CD4-positive, alpha-beta memory T cell (primary cell): ENCODE data around the gene KLK2. TPM values are rescaled to one million over a fixed set of nuclear protein-coding genes. Genes with fewer than 3 reads are reported as not detected.

Experiments used
- CTCF ChIA-PET: fragments of 350-600 bp; sonication (Branson Sonifier 250); formaldehyde crosslinking; loops from one replicate; lab custom pipeline; 2021; ENCODE audit warnings: inconsistent platforms; ENCODE audit not compliant: partially characterized antibody; lab: Charles Lee
- POLR2A ChIA-PET: fragments of 350-600 bp; sonication (Branson Sonifier 250); formaldehyde crosslinking; loops from one replicate; lab custom pipeline; 2021; ENCODE audit not compliant: partially characterized antibody; lab: Charles Lee
- DNase-seq, 5 donors: peaks; one replicate each; pipeline versions ENCODE4 v3.0.0 to v3.0.0-alpha.2; 2020 to 2022; ENCODE audit warnings: mixed read lengths in 1 of 5
- H3K27ac ChIP-seq: one replicate; pipeline ENCODE4 v1.7.0; 2013; ENCODE audit warnings: low read depth, low read length
- H3K27me3 ChIP-seq: 2 replicates; pipeline ENCODE4 v1.7.0; 2013; ENCODE audit warnings: mild to moderate bottlenecking, low read length, moderate library complexity; ENCODE audit not compliant: insufficient read depth
- H3K36me3 ChIP-seq: 2 replicates; pipeline ENCODE4 v1.7.0; 2013; ENCODE audit warnings: mild to moderate bottlenecking, low read length, moderate library complexity; ENCODE audit not compliant: insufficient read depth
- H3K4me1 ChIP-seq: 2 replicates; pipeline ENCODE4 v1.7.0; 2013; ENCODE audit warnings: mild to moderate bottlenecking, low read length, moderate library complexity; ENCODE audit not compliant: insufficient read depth
- H3K4me3 ChIP-seq, 2 donors: one replicate each; pipeline ENCODE4 v1.7.0; 2013; ENCODE audit warnings: low read length in 2 of 2, mild to moderate bottlenecking in 1 of 2
- H3K9me3 ChIP-seq, 2 donors: one replicate each; pipeline ENCODE4 v1.7.0; 2013; ENCODE audit warnings: low read length in 2 of 2, control low read depth in 1 of 2; ENCODE audit not compliant: control insufficient read depth in 1 of 2
- H3K27ac Mint-ChIP-seq, 7 donors: one replicate each; pipeline ENCODE4 v1.8.0; 2020 to 2021; ENCODE audit warnings: mixed read lengths in 7 of 7, mild to moderate bottlenecking in 6 of 7, inconsistent platforms in 3 of 7, moderate library complexity in 3 of 7
- H3K27me3 Mint-ChIP-seq, 2 donors: one replicate each; pipeline ENCODE4 v1.8.0; 2020 to 2021; ENCODE audit warnings: mixed read lengths in 2 of 2
- H3K36me3 Mint-ChIP-seq, 2 donors: one replicate each; pipeline ENCODE4 v1.8.0; 2020 to 2021; ENCODE audit warnings: mixed read lengths in 2 of 2, inconsistent platforms in 1 of 2, mild to moderate bottlenecking in 1 of 2
- H3K4me1 Mint-ChIP-seq, 4 donors: one replicate each; pipeline ENCODE4 v1.8.0; 2020 to 2021; ENCODE audit warnings: mixed read lengths in 4 of 4, mild to moderate bottlenecking in 1 of 4
- H3K4me3 Mint-ChIP-seq, 8 donors: one replicate each; pipeline ENCODE4 v1.8.0; 2020 to 2021; ENCODE audit warnings: mixed read lengths in 8 of 8, mild to moderate bottlenecking in 7 of 8, moderate library complexity in 6 of 8, inconsistent platforms in 3 of 8
- H3K9me3 Mint-ChIP-seq, 8 donors: one replicate each; pipeline ENCODE4 v1.8.0; 2020 to 2021; ENCODE audit warnings: mixed read lengths in 8 of 8, mild to moderate bottlenecking in 5 of 8, inconsistent platforms in 3 of 8, moderate library complexity in 1 of 8
- intact Hi-C: fragments of 100-400 bp; cut with micrococcal nuclease; formaldehyde crosslinking; loops from one replicate; pipeline ENCODE4 v1.15.1; 2023
- polyA plus RNA-seq, 2 donors: library from polyadenylated mRNA; unstranded; fragments of 300-500 nt; fragmentation: Illumina TruSeq; gene quantifications; one replicate each; pipeline ENCODE4 v1.2.3, GENCODE V29; 2021
- total RNA-seq, 2 experiments: library from RNA; stranded (reverse); gene quantifications; one replicate each; pipeline ENCODE4 v1.2.3, GENCODE V29; 2021

Gene KLK2
- total and polyA plus RNA-seq, 4 experiments from 2014 or later = not detected

DNA sequence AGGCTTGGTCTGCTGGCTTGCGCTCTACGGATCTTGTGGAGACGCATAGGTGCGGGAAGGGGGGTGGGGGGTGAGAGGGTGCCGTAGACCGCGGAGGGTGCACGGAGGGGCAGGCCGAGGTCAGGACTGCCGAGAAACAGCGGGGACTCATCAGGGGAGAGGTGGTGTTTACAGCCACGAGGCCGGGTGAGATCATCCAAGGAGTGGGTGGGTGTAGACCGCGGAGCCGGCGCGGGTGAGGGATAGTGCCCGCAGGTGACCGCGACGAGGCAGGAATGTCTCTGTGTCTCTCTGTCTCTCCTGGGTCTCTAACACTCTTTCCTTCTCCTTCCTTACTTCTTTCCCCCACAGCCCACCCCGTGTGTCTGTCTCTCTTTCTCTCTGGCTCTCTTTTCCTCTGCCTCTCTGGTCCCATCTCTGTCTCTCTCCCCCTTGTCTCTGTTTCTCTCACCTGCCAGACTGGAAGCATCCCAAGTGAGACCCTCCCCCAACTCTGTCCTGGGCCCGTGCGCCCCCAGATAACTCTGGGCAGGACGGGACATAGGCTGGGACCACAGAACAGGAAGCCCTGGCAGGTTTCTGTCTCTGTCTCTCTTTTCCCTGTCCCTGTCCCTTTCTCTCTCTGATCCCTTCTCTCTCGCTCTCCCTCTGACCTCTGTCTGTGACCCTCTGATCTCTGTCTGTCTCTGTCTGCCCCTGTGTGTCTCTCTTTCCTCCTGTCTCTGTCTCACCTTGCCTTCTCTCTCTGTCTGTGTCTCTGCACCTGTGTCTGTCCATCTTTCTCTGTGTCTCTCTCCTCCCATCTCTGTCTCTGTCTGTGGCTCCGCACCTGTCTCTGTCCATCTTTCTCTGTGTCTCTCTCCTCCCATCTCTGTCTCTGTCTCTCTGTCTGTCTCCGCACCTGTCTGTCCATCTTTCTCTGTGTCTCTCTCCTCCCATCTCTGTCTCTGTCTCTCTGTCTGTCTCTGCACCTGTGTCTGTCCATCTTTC, 39.8 kb downstream of the KLK2 start:
- DNase-seq = no peak
- no peak overlapping the region for H3K4me3 Mint-ChIP-seq
- Histone ChIP-seq H3K4me1 (peaks cover 6% of the 10 kb centered on the region), H3K27me3 (peaks cover 9% of the 10 kb centered on the region), H3K27ac (no peak overlapping the region), H3K4me3 (no peak overlapping the region), H3K36me3 (no peaks in the 10 kb centered on the region), H3K9me3 (no peaks in the 10 kb centered on the region)
- intact Hi-C loops = no loop called here
- H3K27me3 Mint-ChIP-seq = peaks cover 43 to 45% of the 10 kb centered on the region in 2 donors
- no peaks in the 10 kb centered on the region for H3K36me3 Mint-ChIP-seq
- ChIA-PET CTCF (interaction anchor here (0.9 kb wide), 1 partner anchor 9 kb away, joined by 3 read pairs; no protein-coding TSS in a partner anchor), POLR2A (no interaction called here)
- H3K9me3 Mint-ChIP-seq = no peaks in the 10 kb centered on the region
- H3K27ac Mint-ChIP-seq = no peak overlapping the region
- H3K4me1 Mint-ChIP-seq = peaks cover 0 to 12% (median 3%) of the 10 kb centered on the region in 4 donors

DNA sequence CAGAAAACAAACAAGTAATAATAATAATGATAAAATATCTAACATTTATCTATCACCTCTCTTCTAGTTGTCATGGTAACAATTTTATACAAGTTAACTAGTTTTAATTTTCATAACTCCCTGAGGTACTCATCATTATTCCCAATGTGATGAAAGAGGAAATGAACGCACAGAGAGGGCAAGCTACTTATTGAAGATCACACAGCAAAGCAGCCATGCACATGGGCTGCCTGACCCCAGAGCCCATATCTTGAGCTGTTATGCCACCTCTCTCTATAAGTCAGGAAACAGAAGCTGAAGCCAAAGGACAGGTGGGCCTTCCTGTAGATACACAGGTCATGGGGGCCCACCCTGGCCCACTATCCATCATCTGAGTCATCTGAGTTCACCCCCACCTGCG, 42.8 kb downstream of the KLK2 start:
- Mint-ChIP-seq H3K27me3 (peaks cover 28 to 36% of the 10 kb centered on the region in 2 donors), H3K4me3 (no peak overlapping the region), H3K9me3 (peaks cover 0 to 2% (median 0%) of the 10 kb centered on the region in 8 donors), H3K36me3 (no peaks in the 10 kb centered on the region), H3K4me1 (peaks cover 0 to 1% (median 0%) of the 10 kb centered on the region in 4 donors), H3K27ac (peak overlapping the region in 1 of 7 donors; percentile 41)
- no peak overlapping the region for H3K4me3 ChIP-seq
- no peak for DNase-seq
- no peaks in the 10 kb centered on the region for H3K4me1 ChIP-seq
- no peaks in the 10 kb centered on the region for H3K9me3 ChIP-seq
- no peaks in the 10 kb centered on the region for H3K36me3 ChIP-seq
- H3K27me3 ChIP-seq = no peaks in the 10 kb centered on the region
- no peak overlapping the region for H3K27ac ChIP-seq
- CTCF ChIA-PET = no interaction called here
- intact Hi-C loops = no loop called here
- POLR2A ChIA-PET = no interaction called here

DNA sequence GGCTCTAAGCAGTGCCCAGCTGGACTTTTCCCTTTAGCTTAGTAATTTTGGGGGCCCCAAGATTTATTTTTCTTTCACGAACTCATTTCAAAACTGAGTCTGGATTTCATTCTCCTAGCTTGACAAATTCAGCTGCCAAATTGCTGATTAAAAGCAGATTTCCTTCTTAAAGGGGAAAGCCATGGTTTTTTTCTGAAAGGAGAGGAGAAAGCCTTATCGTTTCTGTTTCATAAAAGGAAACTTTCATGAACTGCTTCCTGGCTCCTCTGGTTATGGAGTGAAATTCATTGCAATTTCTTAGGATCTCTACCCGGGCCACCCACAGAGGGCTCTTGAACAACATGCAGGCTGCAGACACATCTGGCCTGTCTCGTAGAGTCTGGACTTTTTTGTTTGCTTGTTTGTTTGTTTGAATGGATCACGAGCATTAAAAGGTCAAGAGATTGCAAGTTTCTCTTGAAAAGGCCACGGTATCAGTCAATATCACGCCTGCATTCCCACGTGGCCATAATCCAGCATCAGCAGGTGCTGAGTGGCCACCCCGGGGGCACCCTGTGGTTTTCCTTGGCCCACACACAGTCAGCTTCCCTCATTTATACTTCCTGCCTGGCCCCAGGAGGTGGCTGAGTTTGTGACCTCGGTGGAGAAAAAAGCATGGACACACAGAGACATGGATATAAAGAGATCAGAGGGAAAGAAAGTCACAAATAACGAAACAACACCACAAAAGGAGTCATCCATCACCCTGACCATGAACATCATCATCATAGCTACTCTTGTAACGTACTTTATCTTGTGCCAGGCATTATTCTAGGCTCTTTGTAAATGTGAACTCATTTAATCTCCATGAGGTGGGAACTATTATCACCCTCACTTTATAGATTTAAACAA, 48.4 kb downstream of the KLK2 start:
- H3K9me3 ChIP-seq = no peaks in the 10 kb centered on the region
- Mint-ChIP-seq H3K4me1 (peaks cover 4 to 10% (median 7%) of the 10 kb centered on the region in 4 donors), H3K27ac (peak overlapping the region in 2 of 7 donors; percentile 23 to 55), H3K4me3 (no peak overlapping the region), H3K27me3 (peaks cover 34 to 40% of the 10 kb centered on the region in 2 donors), H3K36me3 (no peaks in the 10 kb centered on the region), H3K9me3 (peaks cover 0 to 2% (median 0%) of the 10 kb centered on the region in 8 donors)
- no peak overlapping the region for H3K27ac ChIP-seq
- H3K27me3 ChIP-seq = no peaks in the 10 kb centered on the region
- H3K4me1 ChIP-seq = peaks cover 5% of the 10 kb centered on the region
- ChIA-PET CTCF (interaction anchor here (0.6 to 4.9 kb wide), 11 partner anchors 9 to 564 kb away, joined by 3 to 23 read pairs (median 5); no protein-coding TSS in a partner anchor), POLR2A (interaction anchor here (0.8 kb wide), 1 partner anchor 565 kb away, joined by 3 read pairs; no protein-coding TSS in a partner anchor)
- DNase-seq = no peak
- intact Hi-C loops = loop anchor here (1.0 to 10.0 kb wide), 3 partner anchors 173 to 384 kb away; no protein-coding TSS in a partner anchor
- no peak overlapping the region for H3K4me3 ChIP-seq
- no peaks in the 10 kb centered on the region for H3K36me3 ChIP-seq

DNA sequence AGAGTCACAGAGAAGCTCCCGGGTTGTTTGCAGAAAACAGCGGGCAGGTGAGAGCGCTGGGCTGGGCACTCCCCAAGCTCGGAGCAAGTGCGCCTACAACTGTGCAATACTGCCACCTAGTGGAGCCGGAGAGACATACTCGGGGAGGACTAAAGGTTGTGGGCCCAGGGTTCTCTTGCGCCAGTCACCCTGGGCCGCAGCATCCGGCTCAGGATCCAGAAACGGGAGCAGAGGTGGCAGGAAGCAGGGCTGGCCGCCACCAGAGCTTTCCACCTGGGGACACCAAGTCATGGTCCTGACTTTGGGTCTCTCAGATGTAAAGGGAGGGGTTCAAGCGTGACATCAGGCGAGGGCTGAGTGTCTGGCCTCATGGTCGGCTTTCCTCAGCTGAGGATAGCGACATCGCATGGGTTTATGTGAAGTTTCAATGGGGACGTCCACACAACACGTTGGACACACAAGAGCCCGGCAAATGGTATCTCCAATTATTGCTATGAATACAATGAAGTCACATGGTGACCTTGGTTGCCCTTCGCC, 49.1 kb downstream of the KLK2 start:
- intact Hi-C loops = loop anchor here (1.0 to 10.0 kb wide), 3 partner anchors 172 to 385 kb away; no protein-coding TSS in a partner anchor
- H3K4me3 ChIP-seq = no peak overlapping the region
- peaks cover 35 to 38% of the 10 kb centered on the region in 2 donors for H3K27me3 Mint-ChIP-seq
- no peaks in the 10 kb centered on the region for H3K36me3 ChIP-seq
- peaks cover 0 to 2% (median 0%) of the 10 kb centered on the region in 8 donors for H3K9me3 Mint-ChIP-seq
- no peak overlapping the region for H3K4me3 Mint-ChIP-seq
- H3K27ac Mint-ChIP-seq = peak overlapping the region in 1 of 7 donors; percentile 55
- H3K27me3 ChIP-seq = no peaks in the 10 kb centered on the region
- peak; percentile 64 to 71 (median 68) for DNase-seq
- ChIA-PET POLR2A (interaction anchor here (0.8 kb wide), 1 partner anchor 565 kb away, joined by 3 read pairs; no protein-coding TSS in a partner anchor), CTCF (interaction anchor here (0.6 to 4.9 kb wide), 11 partner anchors 9 to 565 kb away, joined by 3 to 23 read pairs (median 5); no protein-coding TSS in a partner anchor)
- H3K36me3 Mint-ChIP-seq = no peaks in the 10 kb centered on the region
- peaks cover 5% of the 10 kb centered on the region for H3K4me1 ChIP-seq
- no peak overlapping the region for H3K27ac ChIP-seq
- no peaks in the 10 kb centered on the region for H3K9me3 ChIP-seq
- peaks cover 4 to 10% (median 7%) of the 10 kb centered on the region in 4 donors for H3K4me1 Mint-ChIP-seq

DNA sequence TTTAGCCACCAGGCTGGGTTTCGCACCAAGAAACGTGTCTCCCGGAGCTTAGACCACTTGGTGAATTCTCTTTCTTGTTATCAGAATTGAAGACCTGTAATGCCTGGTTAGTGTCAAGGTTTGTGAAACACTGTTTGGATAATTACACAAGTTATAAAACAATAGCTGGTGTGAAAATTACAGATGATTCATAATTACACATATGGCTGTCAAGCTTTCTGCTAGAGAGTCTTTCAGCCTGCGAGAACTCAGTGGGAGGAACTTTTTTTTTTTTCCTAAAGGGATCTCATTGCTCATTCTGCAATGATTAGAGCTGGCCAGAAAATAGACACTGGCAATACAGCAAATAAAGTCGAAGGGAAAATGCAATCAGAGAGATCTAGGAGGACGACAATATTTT, 51.3 kb downstream of the KLK2 start:
- H3K9me3 Mint-ChIP-seq = peaks cover 0 to 2% (median 0%) of the 10 kb centered on the region in 8 donors
- intact Hi-C loops = loop anchor here (5.0 to 10.0 kb wide), 2 partner anchors 170 to 217 kb away; no protein-coding TSS in a partner anchor
- H3K27ac Mint-ChIP-seq = no peak overlapping the region
- H3K9me3 ChIP-seq = no peaks in the 10 kb centered on the region
- H3K4me3 ChIP-seq = no peak overlapping the region
- ChIA-PET CTCF (interaction anchor here (1.8 to 4.9 kb wide), 2 partner anchors 10 to 19 kb away, joined by 5 to 23 read pairs; no protein-coding TSS in a partner anchor), POLR2A (no interaction called here)
- peaks cover 5% of the 10 kb centered on the region for H3K4me1 ChIP-seq
- H3K36me3 Mint-ChIP-seq = no peaks in the 10 kb centered on the region
- DNase-seq = no peak
- no peak overlapping the region for H3K4me3 Mint-ChIP-seq
- peaks cover 29 to 34% of the 10 kb centered on the region in 2 donors for H3K27me3 Mint-ChIP-seq
- no peaks in the 10 kb centered on the region for H3K27me3 ChIP-seq
- H3K27ac ChIP-seq = no peak overlapping the region
- H3K36me3 ChIP-seq = no peaks in the 10 kb centered on the region
- H3K4me1 Mint-ChIP-seq = peaks cover 4 to 10% (median 7%) of the 10 kb centered on the region in 4 donors

DNA sequence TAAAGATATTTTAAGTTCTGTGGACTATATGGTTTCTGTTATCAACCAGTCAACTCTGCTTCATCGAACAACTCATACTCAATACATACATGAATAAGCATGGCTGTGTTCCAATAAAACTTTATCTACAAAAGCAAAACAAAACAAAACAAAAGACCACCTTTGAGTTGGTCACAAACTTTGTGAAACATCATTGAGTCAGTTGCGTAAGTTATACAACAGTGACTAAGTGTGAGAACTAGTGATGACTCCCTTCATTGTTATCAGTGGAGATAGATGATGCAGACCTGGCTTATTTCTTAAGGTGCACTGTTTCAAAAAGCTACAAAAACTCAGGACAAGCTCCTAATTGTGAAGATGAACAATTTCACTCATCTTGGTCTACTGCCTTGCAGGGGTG, 52.5 kb downstream of the KLK2 start:
- Histone ChIP-seq H3K4me1 (peaks cover 5% of the 10 kb centered on the region), H3K9me3 (no peaks in the 10 kb centered on the region), H3K27ac (no peak overlapping the region), H3K4me3 (no peak overlapping the region), H3K27me3 (no peaks in the 10 kb centered on the region), H3K36me3 (no peaks in the 10 kb centered on the region)
- ChIA-PET CTCF (interaction anchor here (0.8 to 4.9 kb wide), 3 partner anchors 9 to 21 kb away, joined by 3 to 23 read pairs (median 3); no protein-coding TSS in a partner anchor), POLR2A (no interaction called here)
- Mint-ChIP-seq H3K36me3 (no peaks in the 10 kb centered on the region), H3K4me3 (no peak overlapping the region), H3K27me3 (peaks cover 28 to 33% of the 10 kb centered on the region in 2 donors), H3K4me1 (peaks cover 7 to 13% (median 9%) of the 10 kb centered on the region in 4 donors), H3K27ac (no peak overlapping the region), H3K9me3 (no peaks in the 10 kb centered on the region)
- no peak for DNase-seq
- intact Hi-C loops = loop anchor here (10.0 kb wide), 1 partner anchor 169 kb away; no protein-coding TSS in a partner anchor
